GM19238 (cell line): ENCODE results near the gene COLGALT1.
"Not testable (repeated sequence)": the region's sequence is repeated elsewhere in the genome, so short reads cannot be mapped to it uniquely, and the experiment has no call there.

Source experiments
- DNase-seq: peaks from one replicate; pipeline ENCODE4 v3.0.0; 2011; ENCODE audit warnings: low spot score; ENCODE audit not compliant: insufficient read length

COLGALT1 gene

DNA sequence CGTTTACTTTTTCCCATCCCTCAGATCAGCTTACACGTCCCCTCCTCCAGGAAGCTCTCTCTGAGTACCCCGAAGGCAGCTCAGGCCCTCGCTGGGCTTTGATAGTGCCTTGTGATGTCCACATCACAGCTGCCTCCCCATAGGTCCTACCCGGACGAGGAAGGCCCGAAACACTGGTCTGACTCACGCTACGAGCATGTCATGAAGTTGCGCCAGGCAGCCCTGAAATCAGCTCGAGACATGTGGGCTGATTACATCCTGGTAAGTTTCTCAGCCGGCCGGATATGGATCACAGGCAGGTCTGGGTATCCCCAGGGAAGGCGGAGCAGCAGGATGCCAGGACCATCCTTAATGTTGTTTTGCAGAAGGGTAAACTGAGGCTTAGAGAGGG lies 4.8 kb downstream of the COLGALT1 start:
- no peak for DNase-seq

- no peak for DNase-seq
Observed at GRCh38 chr19:17562097-17562496, 6.6 kb downstream of the COLGALT1 start.

GRCh38 chr19:17562561-17562960 lies 7.1 kb downstream of the COLGALT1 start:
- DNase-seq = no peak

DNA sequence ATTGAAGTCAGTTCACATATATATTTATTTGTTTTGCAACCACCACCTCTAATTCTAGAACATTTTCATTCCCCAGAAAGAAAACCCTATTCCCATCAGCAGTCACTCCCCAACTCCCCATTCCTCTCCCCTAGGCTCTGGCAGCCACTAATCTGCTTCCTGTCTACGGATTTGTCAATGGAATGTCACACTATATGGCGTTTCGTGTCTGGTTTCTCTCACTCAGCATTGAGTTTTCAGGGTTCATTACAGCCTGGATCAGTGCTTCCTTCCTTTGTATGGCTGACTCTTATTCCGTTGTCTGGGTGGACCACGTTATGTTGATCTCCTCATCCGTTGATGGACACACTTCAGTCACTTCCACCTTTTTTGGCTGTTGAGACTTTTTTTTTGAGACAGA lies 9.3 kb downstream of the COLGALT1 start:
- DNase-seq = no peak

DNA sequence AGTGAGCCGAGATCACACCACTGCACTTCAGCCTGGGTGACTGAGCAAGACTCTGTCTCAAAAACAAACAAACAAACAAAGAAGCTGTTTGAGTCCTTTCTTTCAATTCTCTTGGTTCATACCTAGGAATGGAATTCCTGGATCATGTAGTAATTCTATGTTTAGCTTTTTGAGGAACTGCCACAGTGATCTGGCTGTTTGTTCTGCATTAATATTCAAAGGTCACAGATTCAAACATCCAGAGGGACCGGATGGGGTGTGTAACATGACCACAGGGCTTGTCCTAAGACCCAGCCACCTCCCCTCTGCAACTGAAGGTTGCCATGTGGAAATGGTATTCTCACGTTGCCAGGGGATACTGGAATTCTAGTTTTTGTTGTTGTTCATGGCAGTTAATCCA lies 10.2 kb downstream of the COLGALT1 start:
- DNase-seq = no peak

- no peak for DNase-seq
Observed at GRCh38 chr19:17567940-17568339, 12.5 kb downstream of the COLGALT1 start.

GRCh38 chr19:17570291-17570690 lies 14.8 kb downstream of the COLGALT1 start:
- not testable (repeated sequence) for DNase-seq

GRCh38 chr19:17570791-17571190 lies 15.3 kb downstream of the COLGALT1 start:
- DNase-seq = no peak

DNA sequence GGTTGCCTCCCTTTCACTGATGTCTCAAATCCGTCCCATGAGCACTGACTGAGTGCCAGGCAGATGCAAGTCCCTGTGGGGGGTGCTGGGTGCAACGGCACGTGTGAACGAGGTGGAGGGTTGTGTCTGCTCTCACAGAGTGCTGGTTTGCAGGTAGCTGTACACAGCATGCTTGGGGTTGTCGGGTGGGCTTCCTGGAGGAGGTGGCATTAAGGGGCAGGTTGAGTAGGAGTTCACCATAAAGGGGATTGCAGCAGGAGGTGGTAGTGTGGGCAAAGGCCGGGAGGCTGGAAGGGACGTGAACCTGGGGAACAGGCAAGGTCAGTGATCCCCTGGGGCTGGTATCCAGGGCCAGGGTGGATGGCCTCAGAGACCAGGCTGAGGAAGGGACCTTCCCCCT lies 17.2 kb downstream of the COLGALT1 start:
- DNase-seq = no peak

DNA sequence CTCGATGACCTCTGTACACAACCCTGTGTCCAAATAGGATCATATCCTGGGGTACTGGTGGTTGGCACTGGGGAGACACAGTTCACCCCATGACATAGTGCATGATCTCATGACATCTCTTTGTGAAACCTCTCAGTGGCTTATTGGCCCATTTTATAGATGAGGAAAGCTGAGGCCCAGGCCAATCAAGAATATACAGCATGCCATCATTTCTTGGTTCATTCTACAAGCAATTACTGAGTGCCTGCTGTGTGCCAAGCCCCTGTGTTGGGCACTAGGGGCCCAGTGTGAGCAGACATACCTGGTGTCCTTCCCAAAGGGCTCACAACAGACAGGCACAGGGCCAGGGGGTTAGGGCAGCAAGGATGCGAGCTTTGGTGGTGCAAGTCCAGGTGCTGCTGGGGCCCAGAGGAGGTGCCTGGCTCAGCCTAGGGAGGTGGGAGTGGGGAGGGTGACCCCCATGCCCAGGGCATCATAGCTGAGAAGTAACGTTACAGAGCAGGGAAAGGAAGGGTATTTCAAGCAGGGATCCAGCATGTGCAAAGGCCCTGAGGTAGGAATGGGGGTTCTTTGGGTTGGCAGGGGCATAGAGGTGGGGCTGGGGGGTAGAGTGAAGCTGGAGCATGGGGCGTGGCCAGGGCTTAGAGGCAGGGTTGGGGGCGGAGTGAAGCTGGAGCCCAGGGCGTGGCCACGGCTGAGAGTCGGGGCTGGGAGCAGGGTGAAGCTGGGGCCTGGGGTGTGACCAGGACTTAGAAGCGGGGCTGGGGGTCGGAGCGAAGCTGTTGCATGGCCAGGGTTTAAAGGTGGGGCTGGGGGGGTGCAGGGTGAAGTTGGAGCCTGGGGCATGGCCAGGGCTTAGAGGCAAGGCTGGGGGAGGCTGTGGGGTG lies 20.7 kb downstream of the COLGALT1 start:
- no peak for DNase-seq

DNA sequence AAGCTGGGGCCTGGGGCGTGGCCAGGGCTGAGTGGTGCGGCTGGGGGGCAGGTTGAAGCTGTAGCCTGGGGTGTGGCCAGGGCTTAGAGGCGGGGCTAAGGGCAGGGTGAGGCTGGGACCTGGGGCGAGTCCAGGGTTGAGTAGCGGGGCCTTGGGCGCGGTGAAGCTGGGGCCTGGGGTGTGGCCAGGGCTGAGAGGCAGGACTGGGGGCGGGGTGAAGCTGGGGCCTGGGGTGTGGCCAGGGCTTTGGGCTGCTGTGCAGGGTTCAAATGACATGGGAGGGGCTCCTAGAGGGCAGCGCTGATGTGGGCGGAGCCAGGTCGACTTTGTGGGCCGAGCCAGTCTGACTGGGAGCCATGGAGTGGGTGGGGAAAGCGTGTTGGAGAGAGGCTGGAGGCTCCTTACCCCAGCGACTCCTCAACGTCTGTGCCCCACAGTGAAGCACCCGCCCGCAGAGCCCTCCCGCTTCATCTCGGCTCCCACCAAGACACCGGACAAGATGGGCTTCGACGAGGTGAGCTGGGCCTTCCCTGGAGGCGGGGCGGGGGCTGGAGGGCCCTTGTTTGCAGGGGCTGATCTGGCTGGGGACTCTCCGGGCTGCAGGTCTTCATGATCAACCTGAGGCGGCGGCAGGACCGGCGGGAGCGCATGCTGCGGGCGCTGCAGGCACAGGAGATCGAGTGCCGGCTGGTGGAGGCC lies 21.5 kb downstream of the COLGALT1 start:
- no peak for DNase-seq

GRCh38 chr19:17577457-17578097 lies 22.1 kb downstream of the COLGALT1 start:
- DNase-seq = no peak

- DNase-seq = peak; percentile 42
Observed at GRCh38 chr19:17579661-17580244, 24.3 kb downstream of the COLGALT1 start.

DNA sequence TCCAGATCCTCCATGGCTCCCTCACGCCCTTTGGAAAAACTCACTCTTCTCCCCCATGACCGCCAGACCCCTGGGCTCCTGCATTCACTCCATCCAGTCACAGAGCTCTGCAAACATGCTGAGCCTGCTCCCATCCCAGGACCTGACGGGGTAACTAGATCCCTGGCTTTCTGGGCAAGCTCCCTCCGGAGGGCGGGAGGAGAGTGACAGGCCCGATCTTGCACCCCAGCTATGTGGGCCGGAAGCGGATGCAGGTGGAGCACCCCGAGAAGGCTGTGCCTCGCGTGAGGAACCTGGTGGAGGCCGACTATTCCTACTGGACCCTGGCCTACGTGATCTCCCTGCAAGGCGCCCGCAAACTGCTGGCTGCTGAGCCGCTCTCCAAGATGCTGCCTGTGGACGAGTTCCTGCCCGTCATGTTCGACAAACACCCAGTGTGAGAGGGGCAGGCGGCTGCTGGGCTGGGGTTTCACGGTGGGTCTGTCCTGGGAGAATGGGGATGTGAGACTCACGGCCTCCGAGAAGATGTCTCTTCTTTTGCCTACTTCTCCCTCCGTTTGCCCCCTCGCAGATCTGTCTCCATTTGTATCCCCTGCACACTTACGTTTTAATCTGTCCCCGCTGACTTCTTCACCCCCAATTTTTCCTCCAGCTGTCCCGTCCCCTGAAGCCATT lies 25.2 kb downstream of the COLGALT1 start:
- no peak for DNase-seq

DNA sequence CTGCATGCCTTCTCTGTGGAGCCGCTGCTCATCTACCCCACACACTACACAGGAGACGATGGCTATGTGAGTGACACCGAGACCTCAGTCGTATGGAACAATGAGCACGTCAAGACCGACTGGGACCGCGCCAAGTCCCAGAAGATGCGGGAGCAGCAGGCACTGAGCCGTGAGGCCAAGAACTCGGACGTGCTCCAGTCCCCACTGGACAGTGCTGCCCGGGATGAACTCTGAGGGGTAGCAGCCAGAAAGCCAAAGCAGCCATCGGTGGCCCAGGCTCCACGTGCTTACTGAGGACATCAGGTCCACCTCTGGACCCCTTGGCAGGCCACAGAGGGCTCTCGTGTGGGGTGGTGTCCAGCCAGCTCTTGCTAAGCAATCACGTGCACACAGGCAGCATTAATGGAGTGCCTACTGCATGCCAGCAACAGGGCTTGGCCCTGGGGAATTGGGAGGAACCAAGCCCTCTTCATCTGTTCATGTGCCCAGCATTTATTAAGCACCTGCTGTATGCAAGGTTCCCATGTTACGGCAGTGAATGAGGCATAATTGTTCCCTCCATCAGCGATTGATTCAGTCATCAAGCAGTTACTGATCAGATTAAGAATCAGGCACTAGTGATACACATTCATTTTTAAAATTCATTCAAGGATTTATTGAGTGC lies 25.9 kb downstream of the COLGALT1 start:
- DNase-seq = no peak

GRCh38 chr19:17582613-17583012 lies 27.2 kb downstream of the COLGALT1 start:
- DNase-seq = no peak

- DNase-seq = no peak
Observed at GRCh38 chr19:17584132-17584531, 28.7 kb downstream of the COLGALT1 start.

DNA sequence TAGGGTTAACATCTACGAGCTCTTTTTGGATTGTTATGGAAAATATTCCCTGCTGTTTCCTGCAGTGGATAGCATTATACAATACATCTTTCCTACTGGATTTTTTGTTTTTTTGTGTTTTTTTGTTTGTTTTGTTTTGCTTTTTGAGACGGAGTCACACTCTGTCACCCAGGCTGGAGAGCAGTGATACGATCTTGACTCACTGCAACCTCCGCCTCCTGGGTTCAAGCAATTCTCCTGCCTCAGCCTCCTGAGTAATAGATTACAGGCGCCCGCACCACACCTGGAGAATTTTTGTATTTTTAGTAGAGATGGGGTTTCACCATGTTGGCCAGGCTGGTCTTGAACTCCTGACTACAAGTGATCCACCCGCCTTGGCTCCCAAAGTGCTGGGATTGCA lies 29.9 kb downstream of the COLGALT1 start:
- not testable (repeated sequence) for DNase-seq

DNA sequence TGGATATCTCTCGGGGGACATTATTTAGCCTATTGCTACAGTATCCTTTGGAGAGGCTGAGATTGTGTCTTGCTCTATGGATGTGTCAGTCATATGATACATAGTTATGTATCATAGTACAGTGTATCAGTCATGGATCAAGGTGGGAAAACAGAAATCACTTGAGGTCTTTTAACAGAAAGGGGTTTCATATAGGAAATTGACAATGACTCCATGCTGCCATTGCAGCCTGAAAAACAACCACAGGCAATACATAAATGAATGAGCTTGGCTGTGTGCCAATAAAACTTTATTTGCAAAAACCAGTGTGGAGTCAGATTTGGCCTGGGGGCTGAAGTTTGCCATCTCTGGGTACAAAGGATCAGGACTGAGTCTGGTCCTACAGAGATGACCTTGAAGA lies 35.4 kb downstream of the COLGALT1 start:
- no peak for DNase-seq

DNA sequence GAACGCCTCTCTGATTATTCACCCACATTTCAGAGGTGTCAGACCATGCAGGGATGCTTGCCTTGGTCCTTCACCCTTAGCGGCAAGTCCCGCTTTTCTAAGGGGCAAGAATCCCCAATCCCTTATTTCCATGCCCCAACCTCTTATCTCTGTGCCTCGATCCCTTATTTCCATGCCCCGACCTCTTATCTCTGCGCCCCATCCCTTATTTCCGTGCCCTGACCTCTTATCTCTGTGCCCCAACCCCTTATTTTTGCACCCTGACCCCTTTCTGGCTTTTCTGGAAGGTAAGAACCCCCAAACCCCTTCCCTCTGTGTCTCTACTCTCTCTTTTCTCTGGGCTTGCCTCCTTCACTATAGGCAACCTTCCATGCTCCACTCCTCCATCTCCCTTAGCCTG lies 38.8 kb downstream of the COLGALT1 start:
- not testable (repeated sequence) for DNase-seq

DNA sequence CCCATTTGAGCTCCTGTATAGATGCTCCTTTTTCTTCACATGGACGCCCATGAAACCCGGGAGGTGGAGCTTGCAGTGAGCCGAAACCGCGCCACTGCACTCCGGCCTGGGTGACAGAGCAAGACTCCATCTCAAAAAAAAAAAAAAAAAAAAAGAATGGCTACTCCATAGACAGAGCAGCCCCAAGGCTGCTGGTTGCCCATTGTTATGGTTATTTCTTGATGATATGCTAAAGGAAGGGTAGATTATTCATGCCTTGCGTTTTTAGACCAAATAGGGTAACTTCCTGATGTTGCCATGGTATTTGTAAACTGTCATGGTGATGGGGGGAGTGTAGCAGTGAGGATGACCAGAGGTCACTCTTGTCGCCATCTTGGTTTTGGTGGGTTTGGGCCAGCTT lies 42.6 kb downstream of the COLGALT1 start:
- not testable (repeated sequence) for DNase-seq
